HG03095 (cell line): ENCODE data around the gene STX4.
"Not testable (repeated sequence)": the region's sequence is repeated elsewhere in the genome, so short reads cannot be mapped to it uniquely, and the experiment has no call there.

ENCODE experiments used
- ATAC-seq: cut with Tn5 transposase; IDR thresholded peaks from one replicate; pipeline ENCODE4 v1.9.1; 2021; ENCODE audit warnings: moderate library complexity; ENCODE audit not compliant: unreplicated experiment

Gene STX4

GRCh38 chr16:30998852-30999761 lies 34.3 kb upstream of the STX4 start:
- no peak for ATAC-seq

GRCh38 chr16:31000671-31001382 lies 32.5 kb upstream of the STX4 start:
- ATAC-seq: no peak

- ATAC-seq: no peak
Measured at GRCh38 chr16:31001507-31002249, 31.7 kb upstream of the STX4 start.

- no peak for ATAC-seq
Measured at GRCh38 chr16:31002250-31002700, 31.1 kb upstream of the STX4 start.

- no peak for ATAC-seq
Measured at GRCh38 chr16:31002862-31003341, 30.5 kb upstream of the STX4 start.

- no peak for ATAC-seq
Measured at GRCh38 chr16:31003744-31004143, 29.6 kb upstream of the STX4 start.

- no peak for ATAC-seq
Measured at GRCh38 chr16:31004658-31005057, 28.7 kb upstream of the STX4 start.

GRCh38 chr16:31005350-31006085 lies 27.8 kb upstream of the STX4 start:
- no peak for ATAC-seq

- no peak for ATAC-seq
Measured at GRCh38 chr16:31006086-31006385, 27.3 kb upstream of the STX4 start.

- no peak for ATAC-seq
Measured at GRCh38 chr16:31006589-31006988, 26.8 kb upstream of the STX4 start.

GRCh38 chr16:31007684-31008083 lies 25.7 kb upstream of the STX4 start:
- no peak for ATAC-seq

- ATAC-seq: no peak
Measured at GRCh38 chr16:31008149-31008548, 25.2 kb upstream of the STX4 start.

- no peak for ATAC-seq
Measured at GRCh38 chr16:31008551-31008950, 24.8 kb upstream of the STX4 start.

- no peak for ATAC-seq
Measured at GRCh38 chr16:31009120-31009519, 24.2 kb upstream of the STX4 start.

GRCh38 chr16:31009894-31010584 lies 23.3 kb upstream of the STX4 start:
- ATAC-seq: no peak

GRCh38 chr16:31010585-31011325 lies 22.6 kb upstream of the STX4 start, which contains the start of gene STX1B:
STX1B (minus strand) TSS chr16:31010638; CDS start chr16:31010396, 242 bp downstream.
- no peak for ATAC-seq

GRCh38 chr16:31011815-31012214 lies 21.5 kb upstream of the STX4 start:
- not testable (repeated sequence) for ATAC-seq

GRCh38 chr16:31013292-31013691 lies 20.1 kb upstream of the STX4 start:
- ATAC-seq: not testable (repeated sequence)

GRCh38 chr16:31016018-31016417 lies 17.3 kb upstream of the STX4 start:
- no peak for ATAC-seq
